ENCODE measurements around the gene CHRNA1.

CHRNA1 gene

DNA sequence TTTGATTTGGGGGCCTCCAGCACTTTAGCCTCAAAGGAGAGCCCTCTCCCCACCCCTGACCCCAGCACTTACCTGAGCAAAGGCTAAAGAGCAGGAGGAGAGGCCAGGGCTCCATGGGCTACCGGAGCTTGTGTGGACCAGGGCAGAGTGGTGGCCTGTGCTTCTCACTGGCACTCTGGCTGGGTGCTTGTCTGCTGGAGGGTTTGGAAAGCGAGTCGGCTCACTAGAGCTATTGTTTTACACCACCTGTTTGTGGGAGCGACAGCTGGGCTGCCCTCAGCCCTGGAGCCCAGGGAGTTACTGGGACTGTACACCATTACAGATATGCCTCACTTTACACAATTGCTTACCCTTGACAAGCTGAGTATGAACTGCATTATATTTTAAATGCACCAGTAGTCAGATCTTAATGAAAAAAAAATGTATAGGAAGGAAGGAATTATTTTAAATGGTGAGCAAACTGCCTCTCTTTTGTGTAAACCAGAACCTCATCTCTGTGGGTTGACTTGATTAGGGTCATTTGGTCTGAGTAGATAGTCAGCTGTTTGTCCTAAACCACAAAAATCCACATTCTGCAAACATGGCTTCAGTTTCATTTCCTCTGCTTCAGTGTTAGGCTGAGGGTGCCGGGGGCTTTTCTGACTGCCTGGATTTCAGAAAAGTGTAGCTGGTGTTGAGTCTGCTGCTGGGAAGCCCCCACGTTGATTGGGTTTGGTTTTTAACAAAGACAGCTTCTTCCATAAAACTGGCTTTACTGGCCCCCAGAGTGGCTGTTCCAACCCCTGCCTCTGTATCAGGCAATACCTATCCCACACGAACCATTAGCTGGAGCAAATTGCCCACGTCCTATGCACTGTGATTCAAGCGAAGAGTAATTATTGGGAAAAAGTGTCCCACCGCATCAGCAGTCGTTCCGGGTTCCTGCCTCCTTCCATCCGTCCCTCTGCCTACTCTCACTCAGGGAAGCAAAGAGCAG is at the start of gene CHRNA1:
CHRNA1 (minus strand) TSS at position 193 of the 976 bp plus-strand sequence; CDS start at position 115, 78 bp downstream.
- DNase-seq: no peak

GRCh38 chr2:174812037-174812436 is 47.8 kb upstream of the CHRNA1 start:
- DNase-seq: no peak

DNA sequence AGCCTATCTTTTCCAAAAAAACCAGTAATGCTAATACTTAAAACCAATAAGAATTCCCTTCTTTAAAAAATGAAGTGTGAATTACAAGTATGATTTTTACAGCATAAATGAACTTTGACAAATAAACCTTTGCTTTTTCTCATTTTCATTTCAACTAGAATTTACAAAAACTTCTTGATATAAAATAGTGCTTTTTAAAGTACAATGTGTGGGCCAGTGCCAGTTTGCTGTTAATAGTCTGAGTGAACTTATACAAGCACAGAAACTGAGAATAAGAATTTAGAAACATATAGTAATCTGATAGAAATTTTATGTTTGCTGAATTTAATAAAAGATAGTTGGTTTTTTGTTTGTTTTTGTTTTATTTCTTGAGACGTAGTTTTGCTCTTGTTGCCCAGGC is 43.7 kb upstream of the CHRNA1 start:
- DNase-seq: no peak

DNA sequence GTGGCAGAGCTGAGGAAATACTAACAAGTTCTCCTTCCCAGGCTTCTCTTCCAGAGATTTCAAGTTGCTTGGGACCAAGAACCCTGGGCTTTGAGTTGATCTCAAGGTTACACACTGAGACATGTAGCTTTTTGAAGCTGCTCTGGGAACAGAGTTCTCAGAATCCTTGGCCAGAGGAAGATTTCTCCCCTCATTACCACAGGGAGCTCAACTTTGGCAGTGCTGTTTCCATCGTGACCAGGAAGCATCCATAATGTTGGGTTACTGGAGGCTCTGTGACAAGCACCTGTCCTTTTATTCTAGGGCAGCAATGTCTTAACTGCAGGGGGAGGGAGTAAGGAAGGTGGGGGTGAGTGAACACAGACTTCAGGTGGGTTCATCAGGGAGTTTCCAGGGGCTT is 41.5 kb upstream of the CHRNA1 start:
- no peak for DNase-seq

DNA sequence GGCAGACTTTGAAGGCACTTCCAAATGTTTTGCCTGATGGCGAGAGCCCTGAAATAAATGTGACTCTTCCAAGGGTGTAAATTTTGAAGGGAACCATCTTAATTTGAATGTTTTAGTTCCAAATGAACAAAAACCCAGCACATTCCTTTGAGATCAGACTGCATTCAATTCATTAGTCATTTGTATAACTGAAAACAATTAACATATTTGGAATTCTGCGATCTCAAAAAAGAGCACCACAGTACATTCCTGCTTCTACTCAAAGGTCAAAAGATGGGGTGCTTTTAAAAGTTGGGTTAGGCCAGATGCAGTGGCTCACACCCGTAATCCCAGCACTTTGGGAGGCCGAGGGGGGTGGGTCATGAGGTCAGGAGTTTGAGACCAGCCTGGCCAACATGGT is 38.2 kb upstream of the CHRNA1 start:
- no peak for DNase-seq

DNA sequence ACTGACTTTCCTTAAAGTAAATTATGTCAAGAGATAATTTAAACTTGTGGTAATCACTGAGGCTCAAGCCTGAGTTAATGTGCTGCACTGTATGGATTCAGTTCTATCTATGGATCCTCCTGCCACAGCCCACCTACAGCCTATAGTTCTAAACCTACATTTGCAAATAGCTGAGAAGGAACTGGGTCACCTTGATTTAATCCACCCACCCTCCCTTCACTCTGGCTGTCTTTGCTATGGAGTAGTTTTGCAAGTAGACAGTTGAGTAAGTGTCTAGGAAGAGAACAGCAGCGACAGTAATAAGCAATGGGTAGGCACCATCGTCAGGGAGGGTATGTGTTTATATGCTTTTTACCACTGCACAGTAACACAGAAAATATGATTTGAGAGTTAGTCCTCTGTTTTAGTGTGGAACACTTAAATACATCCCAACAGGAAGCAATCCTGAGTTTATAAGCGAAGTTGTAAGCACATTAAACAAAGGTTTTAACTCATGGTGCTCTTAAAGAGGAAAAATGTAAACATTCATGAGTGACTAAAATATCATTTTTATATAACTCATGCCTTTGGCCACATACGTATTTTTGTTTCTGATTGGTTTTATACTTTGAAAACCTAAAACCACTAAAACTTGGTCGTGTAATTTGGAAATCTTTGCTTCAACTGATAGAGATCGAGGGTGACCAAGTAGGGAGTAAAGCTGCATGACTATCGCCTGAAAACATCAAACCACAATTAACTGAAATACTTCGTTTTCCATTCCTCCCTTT is 36.3 kb upstream of the CHRNA1 start:
- no peak for DNase-seq

GRCh38 chr2:174798801-174799200 is 34.5 kb upstream of the CHRNA1 start:
- DNase-seq: no peak

- DNase-seq: no peak
These were observed 33.6 kb upstream of the CHRNA1 start for GRCh38 chr2:174797781-174798276.

DNA sequence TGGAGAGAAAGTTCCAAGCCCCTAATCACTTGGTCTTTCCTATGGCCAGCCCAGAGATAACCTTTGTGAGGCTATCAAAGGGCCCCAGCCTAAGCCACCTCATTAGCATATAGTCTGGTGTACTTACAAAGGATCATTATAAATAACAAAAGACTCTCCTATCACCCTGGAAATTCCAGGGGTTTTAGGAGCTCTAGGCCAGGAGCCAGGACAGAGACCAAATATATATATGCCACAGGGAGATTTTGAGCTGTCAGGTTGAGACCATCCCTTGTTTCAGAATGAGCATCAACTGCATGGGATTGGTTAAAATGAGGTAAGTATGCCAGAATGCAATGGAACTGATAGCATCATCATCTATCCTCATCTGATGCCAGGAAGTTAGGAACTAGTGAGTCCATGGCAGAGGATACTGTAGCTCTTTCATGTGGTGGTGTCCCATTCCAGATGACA is 32.1 kb upstream of the CHRNA1 start:
- no peak for DNase-seq

DNA sequence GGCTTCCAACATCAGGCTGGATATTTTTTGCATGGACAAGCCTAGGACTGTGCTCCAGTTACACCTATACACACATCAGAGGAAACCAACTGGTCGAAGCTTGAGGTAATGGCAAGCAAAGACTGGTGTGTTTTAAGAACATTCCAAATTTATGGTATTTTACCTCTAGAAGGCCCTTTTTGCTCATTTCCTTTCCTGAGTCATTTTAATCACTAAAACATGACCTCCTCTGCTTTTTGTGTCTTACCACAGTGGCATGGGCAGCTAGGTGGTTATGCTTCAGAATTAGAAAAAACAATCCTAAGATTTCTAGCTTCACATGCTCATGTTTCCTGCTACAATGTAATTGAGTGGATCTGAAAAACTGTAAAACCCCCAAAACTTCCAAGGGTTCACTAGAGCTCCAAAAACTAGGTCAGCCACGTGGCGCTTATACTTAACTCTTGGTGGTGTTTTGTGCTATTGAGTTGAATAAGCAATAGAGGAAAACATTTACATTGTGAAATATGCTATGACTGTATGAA is 30.6 kb upstream of the CHRNA1 start:
- DNase-seq: no peak

DNA sequence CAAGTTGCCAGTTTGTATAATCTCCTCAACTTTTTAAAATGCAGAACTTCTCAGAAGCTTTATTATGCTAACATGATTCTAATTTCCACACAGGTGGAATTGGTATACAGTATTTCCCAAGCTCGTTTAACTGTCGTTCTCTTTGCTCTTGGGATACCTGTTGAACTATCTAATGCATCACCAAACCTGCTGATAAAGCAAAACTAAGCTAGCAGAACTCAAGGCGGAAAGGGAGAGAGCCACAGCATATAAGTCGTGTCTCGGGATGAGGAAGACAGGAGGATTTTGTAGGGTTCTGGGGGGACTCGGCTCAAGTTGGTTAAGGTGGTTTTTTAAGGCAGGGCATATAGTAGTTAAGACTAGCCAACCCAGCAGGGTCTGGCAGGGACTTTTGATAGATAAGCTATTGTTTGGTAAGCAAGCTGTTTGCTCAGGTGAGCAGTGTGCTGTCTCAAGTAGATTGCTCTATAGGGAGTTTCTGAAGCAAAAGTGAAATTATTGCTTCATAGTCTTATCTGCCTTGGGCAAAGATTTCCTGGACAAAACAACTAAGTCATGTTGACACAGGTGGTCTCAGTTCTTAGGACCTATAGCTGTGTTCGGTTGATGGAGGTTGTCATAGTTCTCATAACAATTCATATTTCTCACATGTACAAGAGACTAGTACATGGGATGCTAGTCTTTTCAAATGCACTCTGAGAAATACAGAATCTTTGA is 28.2 kb upstream of the CHRNA1 start:
- no peak for DNase-seq

DNA sequence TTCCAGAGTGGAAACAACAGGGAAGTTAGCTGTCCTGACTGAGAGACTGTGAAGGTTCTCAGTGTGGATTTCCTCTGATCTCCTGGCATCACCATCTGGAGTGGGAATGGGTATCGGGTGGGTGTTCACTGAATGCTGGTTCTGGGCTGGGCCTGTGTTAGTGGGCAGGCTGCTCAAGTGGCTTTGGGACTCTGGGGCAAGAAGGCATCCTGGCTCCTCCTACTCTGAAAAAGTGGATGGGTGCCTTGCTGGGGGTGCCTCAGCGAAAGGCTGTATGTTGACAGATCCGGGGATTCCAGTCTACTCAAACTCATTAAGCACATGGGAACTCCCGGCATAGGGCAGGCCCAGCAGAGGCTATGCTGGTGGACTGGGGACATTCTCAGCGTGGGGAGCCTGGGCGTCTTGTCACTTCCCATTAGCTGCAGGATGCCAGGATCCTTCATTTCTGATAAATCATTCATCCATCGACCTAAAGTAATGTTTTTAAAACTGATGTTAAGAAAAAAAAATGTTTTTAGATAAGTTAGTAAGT is 27.5 kb upstream of the CHRNA1 start:
- DNase-seq: no peak

- DNase-seq: no peak
These were observed 26.7 kb upstream of the CHRNA1 start for GRCh38 chr2:174791020-174791419.

DNA sequence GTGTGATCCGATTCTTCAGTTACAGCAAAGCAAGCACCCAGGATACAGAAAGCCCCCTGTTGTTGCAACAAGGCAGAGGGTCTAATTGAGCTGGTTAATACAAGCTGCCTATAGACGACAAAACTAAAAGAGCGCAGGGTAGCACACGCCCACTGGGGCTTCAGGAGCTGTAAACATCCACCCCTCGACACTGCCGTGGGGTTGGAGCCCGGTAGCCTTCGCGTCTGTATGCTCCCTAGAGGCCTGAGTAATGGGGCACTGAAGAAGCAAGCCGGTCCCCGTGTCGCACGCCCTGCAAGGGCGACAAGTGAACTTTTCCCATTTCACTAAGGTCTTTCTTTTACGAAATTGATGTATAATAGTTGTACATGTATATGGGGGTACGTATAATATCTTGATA is 24.7 kb upstream of the CHRNA1 start:
- DNase-seq: no peak

DNA sequence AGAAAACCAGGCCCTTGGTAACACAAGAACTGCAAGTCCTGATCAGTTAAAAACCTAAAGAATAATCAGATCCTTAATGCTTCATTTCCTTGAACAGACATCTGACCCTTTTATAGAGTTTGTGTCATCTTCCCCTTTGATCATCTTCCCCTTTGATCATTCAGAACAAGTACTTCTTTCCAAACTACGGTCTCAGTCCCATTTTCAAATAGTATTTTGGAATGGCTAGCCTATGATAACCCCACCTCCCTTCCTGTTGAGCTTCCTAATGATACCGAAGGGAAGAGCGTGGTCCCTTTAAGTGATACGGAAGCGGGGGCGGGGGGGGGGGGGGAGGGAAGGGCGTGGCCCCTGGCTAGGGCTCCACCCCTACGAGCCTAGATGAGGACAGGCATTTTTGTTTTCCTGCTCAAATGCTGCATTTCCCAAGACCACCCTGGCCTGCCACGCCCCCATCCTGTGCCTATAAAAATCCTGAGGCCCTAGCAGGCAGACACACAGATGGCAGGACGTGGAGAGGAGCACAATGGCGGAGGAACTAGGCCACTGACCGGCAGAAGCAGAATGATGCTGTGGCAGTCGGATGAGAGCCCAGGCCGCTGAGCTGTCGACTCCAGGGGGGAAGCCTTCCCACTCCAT is 24.1 kb upstream of the CHRNA1 start:
- DNase-seq: no peak

GRCh38 chr2:174787487-174788205 is 23.4 kb upstream of the CHRNA1 start:
- DNase-seq: no peak

DNA sequence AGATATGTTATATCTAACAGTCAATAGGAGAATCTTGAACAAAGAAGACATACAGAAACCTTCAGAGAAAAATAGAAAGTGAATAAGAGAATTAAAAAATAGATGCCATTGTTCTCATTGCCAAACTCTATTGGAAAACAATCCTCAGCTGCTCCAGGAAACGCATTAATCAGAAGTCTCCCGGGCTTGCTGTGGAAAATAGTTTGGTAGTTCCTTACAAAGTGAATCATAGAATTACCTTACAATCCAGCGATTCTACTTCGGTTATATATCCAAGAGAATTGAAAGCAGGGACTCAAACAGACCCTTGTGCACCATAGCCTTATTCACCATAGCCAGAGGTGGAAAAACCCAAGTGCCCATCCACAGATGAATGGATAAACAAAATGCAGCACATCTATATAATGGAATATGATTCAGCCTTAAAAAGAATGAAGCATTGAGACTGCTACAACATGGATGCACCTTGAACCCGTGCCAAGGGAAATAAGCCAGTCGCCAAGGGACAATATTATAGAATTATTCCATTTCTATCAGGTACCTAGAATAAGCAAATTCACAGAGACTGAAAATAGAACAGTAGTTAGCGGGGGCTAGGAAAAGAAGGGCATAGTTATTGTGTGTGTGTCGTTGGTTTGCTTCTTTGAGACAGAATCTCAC is 21.9 kb upstream of the CHRNA1 start:
- no peak for DNase-seq

GRCh38 chr2:174785481-174785880 is 21.2 kb upstream of the CHRNA1 start:
- no peak for DNase-seq

DNA sequence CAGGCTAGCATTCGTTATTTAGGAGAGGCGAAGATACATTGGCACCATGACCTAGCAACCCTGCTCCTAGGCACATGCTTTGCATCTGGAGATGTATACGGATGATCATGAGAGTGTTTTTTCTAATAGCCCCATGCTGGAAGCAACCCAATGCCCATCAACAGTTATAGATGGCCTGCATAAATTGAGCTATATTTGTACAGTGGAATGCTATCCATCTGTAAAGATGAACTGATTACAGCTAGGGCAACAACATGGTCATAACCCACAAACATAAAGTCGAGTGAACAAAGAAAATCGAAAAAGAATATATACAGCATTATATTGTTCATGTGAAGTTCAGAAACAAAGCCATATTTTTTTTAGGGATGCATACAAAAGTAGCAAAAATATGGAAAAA is 20.6 kb upstream of the CHRNA1 start:
- DNase-seq: no peak

DNA sequence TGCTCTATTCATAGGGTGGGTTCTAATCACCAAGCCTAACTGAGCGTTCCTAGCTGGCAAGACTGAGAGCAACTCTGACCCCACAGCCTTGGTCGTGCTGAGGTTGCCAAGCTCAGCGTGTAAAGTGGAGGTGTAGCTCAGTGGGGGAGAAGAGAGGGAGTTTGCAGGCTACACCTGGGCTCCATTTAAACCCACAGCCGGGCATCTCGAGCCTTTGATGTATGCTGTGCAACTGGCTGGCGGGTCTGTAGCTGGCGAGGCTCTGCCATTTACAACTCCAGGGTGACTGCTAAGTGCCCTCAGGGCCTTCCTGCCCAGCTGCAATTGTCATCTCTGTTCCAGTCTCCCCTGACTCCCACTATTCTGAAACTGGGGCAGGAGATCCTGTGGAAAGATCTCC is 20.0 kb upstream of the CHRNA1 start:
- no peak for DNase-seq

DNA sequence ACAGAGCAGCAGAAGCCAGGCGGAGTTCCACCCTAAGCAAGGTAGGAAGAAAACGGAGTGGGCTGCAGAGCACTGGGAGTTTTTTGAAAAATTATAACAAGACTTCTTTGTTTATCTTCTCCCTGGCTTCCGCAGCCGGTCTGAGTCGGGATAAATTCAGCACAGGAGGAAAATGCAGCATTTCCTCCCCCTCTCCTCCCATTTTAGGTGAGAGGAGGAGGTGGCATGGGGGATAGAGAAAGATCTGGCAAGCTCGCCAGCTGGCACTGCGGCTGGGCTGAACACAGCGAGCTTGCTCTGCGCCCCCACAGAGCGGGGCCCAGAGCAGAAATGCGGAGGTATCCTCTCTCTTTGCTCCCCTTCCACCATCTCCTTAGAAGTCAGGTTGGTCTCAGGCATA is 17.7 kb upstream of the CHRNA1 start:
- DNase-seq: no peak

All from KG1 (cell line).